Sciatic nerve (tissue), 2 donors: Measurements from ENCODE around the gene SH3BP4. TPM values are rescaled to one million over a fixed set of nuclear protein-coding genes. Genes with fewer than 3 reads are reported as not detected.
A peak's percentile ranks its signal among the peaks of the same experiment; 100 is the strongest.
"Not testable (repeated sequence)": the region's sequence is repeated elsewhere in the genome, so short reads cannot be mapped to it uniquely, and the experiment has no call there.

Experiments
- ATAC-seq: fragments of 200-7000 bp; cut with Tn5 transposase; one replicate; pipeline ENCODE4 v1.9.1; 2020; ENCODE audit warnings: mild to moderate bottlenecking, moderate library complexity
- DNase-seq: peaks from one replicate; pipeline ENCODE4 v3.0.0-alpha.2; 2020; ENCODE audit warnings: low spot score
- intact Hi-C: fragments of 100-400 bp; cut with DNase I; formaldehyde crosslinking; loops from one replicate; pipeline ENCODE4 v1.14.2; 2022
- total RNA-seq: library from RNA; stranded (reverse); fragmentation: NEBNext Ultra II Directional; extraction: Animal tissue kit (Norgen Biotek cat#: 25700); gene quantifications from one replicate; pipeline ENCODE4 v1.2.1, GENCODE V29; 2021
- donor health status: DM: no; HTN: no; CAD: no.
- donor health status: DM: no; HTN: no; CAD: no.

Gene SH3BP4
- total RNA-seq, 1 donor from 2014 or later: 26.7 TPM

DNA sequence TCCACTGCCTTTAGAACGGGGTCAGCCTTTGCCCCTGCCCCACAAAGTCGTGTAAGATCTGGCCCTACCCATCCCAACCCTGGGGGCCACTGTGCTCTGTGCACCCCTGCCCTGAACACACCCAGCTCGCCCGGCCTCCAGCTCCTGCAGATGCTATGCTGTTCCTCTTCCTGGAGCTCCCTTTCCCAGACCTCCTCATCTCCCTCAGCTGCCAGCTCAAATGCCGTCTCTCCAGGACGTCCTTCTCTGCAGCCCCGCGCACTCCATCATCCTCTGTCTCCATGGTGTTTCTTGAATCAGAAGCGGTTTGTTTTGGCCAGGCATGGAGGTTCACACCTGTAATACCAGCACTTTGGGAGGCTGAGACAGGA, 94.1 kb downstream of the SH3BP4 start:
- ATAC-seq (no peak), DNase-seq (peak; percentile 21)
- intact Hi-C loops: no loop called here

DNA sequence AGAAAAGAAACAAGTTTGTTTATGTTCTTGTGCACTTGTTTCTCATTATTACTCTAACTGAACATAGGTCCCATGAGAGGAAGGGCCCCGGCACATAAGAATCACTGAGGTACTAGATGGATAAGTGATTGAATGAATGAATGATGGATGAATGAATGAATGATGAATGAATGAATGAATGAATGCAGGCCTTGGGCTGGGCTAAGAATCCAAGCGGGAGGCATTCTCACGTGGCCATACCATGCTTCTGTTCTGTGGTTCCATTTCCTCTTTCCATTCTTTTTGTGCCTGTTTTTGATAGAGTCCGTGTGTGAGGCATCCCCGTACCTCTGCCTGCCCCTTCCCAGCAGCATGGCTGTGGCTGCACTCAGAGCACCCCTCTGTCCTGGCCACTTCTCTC, 94.8 kb downstream of the SH3BP4 start:
- ATAC-seq: no peak
- no peak for DNase-seq
- intact Hi-C loops: no loop called here

DNA sequence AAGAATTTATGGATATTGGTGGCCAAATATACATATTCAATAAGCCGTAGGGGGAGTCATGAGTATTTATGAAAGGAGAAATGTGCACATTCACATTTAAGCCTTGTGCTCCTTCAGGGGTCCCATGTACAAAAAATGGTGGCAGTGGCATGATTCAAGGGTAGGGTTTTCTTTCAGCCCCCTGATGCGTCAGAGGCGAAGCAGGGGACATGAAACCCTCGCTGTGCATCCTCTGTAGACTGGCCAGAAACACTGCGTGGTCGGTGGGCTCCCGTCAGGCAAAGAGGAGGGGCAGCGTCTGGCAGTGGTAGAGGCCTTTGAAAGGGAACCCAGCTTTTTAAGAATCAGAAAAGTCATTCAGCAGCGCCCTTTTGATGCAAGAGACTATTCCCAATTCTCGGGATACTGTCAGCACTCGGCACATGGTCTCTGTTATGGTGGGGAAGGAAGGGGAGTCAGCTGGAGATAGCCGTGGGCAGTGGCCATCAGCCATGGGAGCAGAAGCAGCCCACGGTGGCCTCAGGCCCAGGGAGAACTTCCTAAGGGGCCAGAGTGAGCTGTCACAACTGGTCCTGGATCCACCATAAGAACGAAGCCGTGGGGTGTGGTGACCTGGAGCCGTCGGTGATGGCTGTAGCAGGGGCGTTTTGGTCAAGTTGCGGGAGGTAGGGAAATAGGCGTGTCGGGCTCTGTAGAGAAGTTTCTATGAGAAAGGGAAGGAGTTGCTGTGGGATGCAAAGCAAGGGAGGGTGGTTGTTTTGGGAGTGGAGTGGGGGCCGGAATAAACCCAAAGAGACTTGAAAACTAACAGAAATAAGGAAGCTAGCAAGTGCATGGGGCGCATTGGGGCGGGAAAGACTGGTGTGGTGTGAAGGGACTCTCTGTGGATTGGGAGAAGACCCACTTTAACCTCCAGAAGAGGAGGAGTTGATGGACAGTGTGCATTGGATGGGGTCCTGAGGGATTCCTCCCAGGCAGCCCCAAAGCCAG, 95.6 kb downstream of the SH3BP4 start:
- DNase-seq: peak; percentile 36
- intact Hi-C loops: no loop called here
- ATAC-seq: no peak

- DNase-seq (peak; percentile 57), ATAC-seq (no peak)
- intact Hi-C loops: no loop called here
Observed at GRCh38 chr2:235048549-235048948, 96.7 kb downstream of the SH3BP4 start.

- ATAC-seq (no peak), DNase-seq (peak; percentile 37)
- intact Hi-C loops: no loop called here
Observed at GRCh38 chr2:235049069-235049468, 97.3 kb downstream of the SH3BP4 start.

DNA sequence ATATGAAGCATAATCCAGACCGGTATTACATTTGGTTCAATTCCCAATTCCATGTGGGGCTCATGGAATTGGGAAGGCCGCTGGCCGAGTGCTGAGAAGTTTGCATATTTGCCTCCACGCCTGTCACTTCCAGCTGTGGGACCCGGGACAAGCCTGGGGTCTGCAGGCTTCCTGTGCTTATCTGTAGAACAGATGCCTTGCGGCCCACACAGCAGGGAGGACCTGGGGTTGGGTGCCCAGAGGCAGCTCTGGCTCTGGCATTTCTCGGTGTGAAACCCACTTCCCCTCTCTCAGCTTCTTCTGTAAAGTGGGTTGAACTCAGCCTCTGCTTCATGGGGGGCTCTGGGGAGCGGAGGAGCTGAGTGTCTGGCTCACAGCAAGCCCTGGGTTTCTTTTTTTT, 97.9 kb downstream of the SH3BP4 start:
- peak; percentile 51 for DNase-seq
- intact Hi-C loops: no loop called here
- no peak for ATAC-seq

- ATAC-seq: peak; percentile 84
- DNase-seq: peak; percentile 90
- intact Hi-C loops: no loop called here
Observed at GRCh38 chr2:235050980-235051351, 99.1 kb downstream of the SH3BP4 start.

GRCh38 chr2:235051436-235052260, 99.8 kb downstream of the SH3BP4 start:
- intact Hi-C loops: no loop called here
- ATAC-seq: peak; percentile 54
- peak; percentile 42 for DNase-seq

- DNase-seq: peak; percentile 52
- intact Hi-C loops: no loop called here
Observed at GRCh38 chr2:235052514-235053354, 100.9 kb downstream of the SH3BP4 start.

DNA sequence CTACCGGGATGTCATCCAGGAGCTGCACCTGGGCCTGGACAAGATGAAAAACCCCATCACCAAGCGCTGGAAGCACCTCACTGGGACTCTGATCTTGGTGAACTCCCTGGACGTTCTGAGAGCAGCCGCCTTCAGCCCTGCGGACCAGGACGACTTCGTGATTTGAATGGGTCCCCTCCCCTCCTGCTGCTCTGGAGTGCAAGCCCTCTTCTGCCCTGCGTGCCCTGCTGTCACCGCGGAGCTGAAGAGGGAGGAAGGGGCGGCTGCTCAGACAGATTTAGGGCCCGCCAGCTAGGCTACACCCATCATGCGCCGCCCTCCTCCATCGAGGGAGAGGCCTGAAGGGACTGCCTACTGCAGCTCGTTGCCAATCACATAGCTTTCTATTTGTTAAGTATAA, 101.8 kb downstream of the SH3BP4 start:
- DNase-seq: peak; percentile 50
- no peak for ATAC-seq
- intact Hi-C loops: no loop called here

More at GRCh38 chr2:235052514-235053354, 100.9 kb downstream of the SH3BP4 start:
- no peak for ATAC-seq

DNA sequence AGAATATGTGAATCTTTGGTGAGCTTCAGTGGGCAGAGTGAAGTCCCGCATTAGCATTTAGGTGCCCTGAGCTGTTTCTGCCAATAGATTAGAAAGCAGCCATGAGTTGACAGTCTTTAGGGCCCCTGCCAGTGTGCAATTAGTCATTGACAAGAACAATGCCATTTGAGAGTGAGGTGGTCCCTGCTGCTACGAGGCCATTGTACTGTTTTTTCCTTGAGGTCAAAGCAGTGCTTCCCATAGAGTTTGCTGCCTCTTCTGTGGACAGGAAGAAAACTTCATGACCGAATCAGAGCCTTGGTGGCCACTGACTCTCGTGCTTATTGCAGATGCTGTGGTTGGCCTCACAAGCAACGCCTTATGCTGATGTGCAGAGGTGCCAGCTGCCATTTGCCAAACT, 102.7 kb downstream of the SH3BP4 start:
- intact Hi-C loops: no loop called here
- ATAC-seq (no peak), DNase-seq (peak; percentile 21)

DNA sequence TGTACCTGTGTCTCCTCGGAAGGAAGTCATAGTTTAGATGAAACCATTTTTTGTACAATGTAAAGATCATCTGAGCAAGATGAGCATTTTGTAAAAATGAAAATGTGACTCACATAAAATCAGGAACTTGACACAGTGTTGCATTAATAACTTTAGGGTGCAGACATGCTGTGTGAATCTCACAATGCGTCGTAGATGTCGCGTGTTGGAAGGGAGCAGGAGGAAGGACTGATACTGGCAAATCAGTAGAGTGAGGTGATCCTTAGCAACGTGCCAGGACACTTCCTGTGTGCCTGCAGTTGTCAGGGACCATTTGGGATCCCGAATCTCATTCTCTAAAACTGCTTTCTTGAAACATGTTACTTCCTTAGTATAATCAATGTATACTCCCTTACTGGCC, 103.1 kb downstream of the SH3BP4 start:
- DNase-seq: peak; percentile 45
- no peak for ATAC-seq
- intact Hi-C loops: loop anchor here (5.0 kb wide), 1 partner anchor 53 kb away; no protein-coding TSS in a partner anchor

DNA sequence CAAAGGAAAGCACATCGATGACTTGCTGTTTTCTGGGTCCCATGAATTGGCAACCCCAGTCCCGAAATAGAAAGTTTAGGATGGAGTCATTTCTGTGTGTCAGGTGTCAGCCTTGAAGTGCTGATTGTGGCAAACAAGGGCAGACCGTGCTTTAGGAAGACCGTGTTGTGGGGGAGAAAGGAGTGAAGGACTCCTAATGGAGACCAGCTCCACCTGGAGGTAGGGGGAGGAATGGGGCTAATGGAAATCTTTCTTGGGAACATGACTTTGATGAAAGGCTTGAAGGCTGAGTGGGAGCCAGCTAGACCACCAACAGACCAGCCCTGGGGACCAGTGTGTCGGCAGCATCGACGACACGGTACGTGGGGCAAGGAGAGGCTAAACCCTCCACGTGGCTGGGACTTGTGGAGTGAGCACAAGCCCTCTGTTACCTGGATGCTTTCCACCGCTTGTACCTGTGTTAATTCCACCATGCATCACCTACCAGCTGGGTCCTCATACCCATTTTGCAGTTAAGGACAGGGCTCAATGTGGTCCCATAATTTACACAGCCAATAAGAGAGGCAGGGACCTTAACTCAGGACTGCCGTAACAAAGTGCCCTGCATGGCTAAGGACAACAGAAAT, 104.2 kb downstream of the SH3BP4 start:
- ATAC-seq: peak; percentile 38

GRCh38 chr2:235056768-235057167, 105.0 kb downstream of the SH3BP4 start:
- intact Hi-C loops: loop anchor here (5.0 kb wide), 1 partner anchor 54 kb away; no protein-coding TSS in a partner anchor
- no peak for ATAC-seq
- no peak for DNase-seq

More for the DNA sequence above, 104.2 kb downstream of the SH3BP4 start:
- intact Hi-C loops: loop anchor here (5.0 kb wide), 1 partner anchor 54 kb away; no protein-coding TSS in a partner anchor
- DNase-seq: no peak

DNA sequence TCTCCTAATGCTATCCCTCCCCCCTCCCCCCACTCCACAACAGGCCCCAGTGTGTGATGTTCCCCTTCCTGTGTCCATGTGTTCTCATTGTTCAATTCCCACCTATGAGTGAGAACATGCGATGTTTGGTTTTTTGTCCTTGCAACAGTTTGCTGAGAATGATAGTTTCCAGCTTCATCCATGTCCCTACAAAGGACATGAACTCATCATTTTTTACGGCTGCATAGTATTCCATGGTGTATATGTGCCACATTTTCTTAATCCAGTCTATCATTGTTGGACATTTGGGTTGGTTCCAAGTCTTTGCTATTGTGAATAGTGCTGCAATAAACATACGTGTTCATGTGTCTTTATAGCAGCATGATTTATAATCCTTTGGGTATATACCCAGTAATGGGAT, 105.8 kb downstream of the SH3BP4 start:
- not testable (repeated sequence) for ATAC-seq, DNase-seq
- intact Hi-C loops: loop anchor here (5.0 kb wide), 1 partner anchor 55 kb away; no protein-coding TSS in a partner anchor

GRCh38 chr2:235059161-235059560, 107.3 kb downstream of the SH3BP4 start:
- no peak for DNase-seq
- ATAC-seq: no peak
- intact Hi-C loops: loop anchor here (5.0 kb wide), 1 partner anchor 57 kb away; no protein-coding TSS in a partner anchor

- DNase-seq (no peak), ATAC-seq (no peak)
- intact Hi-C loops: no loop called here
Observed at GRCh38 chr2:235061656-235062055, 109.8 kb downstream of the SH3BP4 start.

GRCh38 chr2:235063471-235063961, 111.7 kb downstream of the SH3BP4 start:
- intact Hi-C loops: no loop called here
- DNase-seq (no peak), ATAC-seq (no peak)
